GM23248 (cell line): ENCODE results near the gene FGD5. TPM values are rescaled to one million over a fixed set of nuclear protein-coding genes. Genes with fewer than 3 reads are reported as not detected.

ENCODE experiments used
- DNase-seq: peaks from one replicate; pipeline ENCODE4 v3.0.0-alpha.2; 2015
- H2AFZ ChIP-seq: fragments of 200-600 bp; sonication (generic); 2 replicates; pipeline ENCODE4 v1.6.1; 2016; ENCODE audit warnings: antibody characterized with exemption
- H3F3A ChIP-seq: fragments of 200-600 bp; sonication (generic); 2 replicates; pipeline ENCODE4 v1.6.1; 2016; ENCODE audit warnings: mild to moderate bottlenecking, antibody characterized with exemption, mixed run types; ENCODE audit not compliant: insufficient read depth
- H3K27ac ChIP-seq: fragments of 200-600 bp; sonication (generic); 2 replicates; pipeline ENCODE4 v1.5.1; 2016; ENCODE audit warnings: mild to moderate bottlenecking
- H3K27me3 ChIP-seq: fragments of 200-600 bp; sonication (generic); replicated peaks from 2 replicates; pipeline ENCODE4 v1.6.1; 2016; ENCODE audit warnings: mild to moderate bottlenecking; ENCODE audit not compliant: insufficient read depth
- H3K36me3 ChIP-seq: fragments of 200-600 bp; sonication (generic); 2 replicates; pipeline ENCODE4 v1.6.1; 2016; ENCODE audit warnings: low read depth, mild to moderate bottlenecking
- H3K4me1 ChIP-seq: fragments of 200-600 bp; sonication (generic); 2 replicates; pipeline ENCODE4 v1.6.1; 2016; ENCODE audit warnings: mild to moderate bottlenecking; ENCODE audit not compliant: insufficient read depth
- H3K4me2 ChIP-seq: fragments of 200-600 bp; sonication (generic); one replicate; pipeline ENCODE4 v1.6.1; 2016; ENCODE audit warnings: mild to moderate bottlenecking; ENCODE audit not compliant: unreplicated experiment
- H3K4me3 ChIP-seq: fragments of 200-600 bp; sonication (generic); 2 replicates; pipeline ENCODE4 v1.5.1; 2016; ENCODE audit warnings: mild to moderate bottlenecking
- H3K79me2 ChIP-seq: fragments of 200-600 bp; sonication (generic); 2 replicates; pipeline ENCODE4 v1.6.1; 2016; ENCODE audit warnings: mild to moderate bottlenecking; ENCODE audit not compliant: insufficient read depth
- H3K9ac ChIP-seq: fragments of 200-600 bp; sonication (generic); 2 replicates; pipeline ENCODE4 v1.6.1; 2016; ENCODE audit warnings: mild to moderate bottlenecking
- H3K9me2 ChIP-seq: fragments of 200-600 bp; sonication (generic); 2 replicates; pipeline ENCODE4 v1.6.1; 2016; ENCODE audit warnings: mixed run types, mild to moderate bottlenecking, moderate library complexity; ENCODE audit not compliant: insufficient read depth
- H3K9me3 ChIP-seq: fragments of 200-600 bp; sonication (generic); one replicate; pipeline ENCODE4 v1.6.1; 2017; ENCODE audit warnings: low read depth
- H4K20me1 ChIP-seq: fragments of 200-600 bp; sonication (generic); 2 replicates; pipeline ENCODE4 v1.6.0; 2016; ENCODE audit not compliant: insufficient read depth
- EZH2 ChIP-seq: fragments of 200-600 bp; sonication (generic); IDR thresholded peaks from 2 replicates; pipeline ENCODE4 v1.6.1; 2018; ENCODE audit warnings: antibody characterized with exemption, mild to moderate bottlenecking; ENCODE audit not compliant: insufficient read depth, poor library complexity, severe bottlenecking
- EZH2phosphoT487 ChIP-seq: fragments of 200-600 bp; sonication (generic); IDR thresholded peaks from 2 replicates; pipeline ENCODE4 v1.6.1; 2018; ENCODE audit warnings: antibody characterized with exemption, moderate library complexity, mild to moderate bottlenecking, low read depth; ENCODE audit not compliant: insufficient read depth
- WGBS, 2 experiments: methylation state at CpG; one replicate each; pipeline ENCODE4 v1.1.6; 2015 to 2017; ENCODE audit warnings: low lambda C conversion rate in 2 of 2, low coverage in 1 of 2; ENCODE audit errors: missing lambda C conversion rate in 2 of 2; 5-methylcytosine and 5-hydroxymethylcytosine counted together
- in situ Hi-C: fragments of 300-500 bp; cut with MboI; formaldehyde crosslinking; loops from 2 replicates; pipeline ENCODE4 v1.15.0; 2020
- polyA plus RNA-seq: library from polyadenylated mRNA; unstranded; fragments of >200 nt; fragmentation: Nextera tagmentation; extraction: Ambion mirVana; gene quantifications from 2 replicates; pipeline ENCODE4 v1.2.1, GENCODE V29; 2016
- total RNA-seq: library from RNA; depleted of rRNA; stranded (reverse); fragments of >200 nt; shearing (Covaris generic); gene quantifications from 2 replicates; pipeline ENCODE4 v1.2.3, GENCODE V29; 2014; rRNA removed

The FGD5 gene
- total RNA-seq (not detected in 2 replicates), polyA plus RNA-seq (not detected in 2 replicates)

- WGBS, 2 experiments = 63 to 68% methylated on average over 22 to 25 of the region's 25 CpGs
- Histone ChIP-seq H3K9ac (no peak within 1 kb of the TSS), H3K9me2 (no peaks in the 10 kb centered on the region), H3K79me2 (no peaks in the 10 kb centered on the region), H2AFZ (no peak within 1 kb of the TSS), H3K4me3 (no peak within 1 kb of the TSS), H3K4me1 (no peaks in the 10 kb centered on the region), H3K27me3 (peaks cover 30% of the 10 kb centered on the region), H4K20me1 (no peaks in the 10 kb centered on the region), H3K9me3 (no peaks in the 10 kb centered on the region), H3K27ac (no peak within 1 kb of the TSS), H3K36me3 (no peaks in the 10 kb centered on the region), H3K4me2 (no peak within 1 kb of the TSS), H3F3A (no peaks in the 10 kb centered on the region)
- in situ Hi-C loops = no loop called here
- no peak for TF ChIP-seq EZH2
- no peak for TF ChIP-seq EZH2phosphoT487
- DNase-seq = no peak
Observed at GRCh38 chr3:14818804-14819500, at the start of gene FGD5. Gene FGD5 (plus strand): TSS chr3:14818962. CDS start chr3:14819072, 110 bp downstream.

DNA sequence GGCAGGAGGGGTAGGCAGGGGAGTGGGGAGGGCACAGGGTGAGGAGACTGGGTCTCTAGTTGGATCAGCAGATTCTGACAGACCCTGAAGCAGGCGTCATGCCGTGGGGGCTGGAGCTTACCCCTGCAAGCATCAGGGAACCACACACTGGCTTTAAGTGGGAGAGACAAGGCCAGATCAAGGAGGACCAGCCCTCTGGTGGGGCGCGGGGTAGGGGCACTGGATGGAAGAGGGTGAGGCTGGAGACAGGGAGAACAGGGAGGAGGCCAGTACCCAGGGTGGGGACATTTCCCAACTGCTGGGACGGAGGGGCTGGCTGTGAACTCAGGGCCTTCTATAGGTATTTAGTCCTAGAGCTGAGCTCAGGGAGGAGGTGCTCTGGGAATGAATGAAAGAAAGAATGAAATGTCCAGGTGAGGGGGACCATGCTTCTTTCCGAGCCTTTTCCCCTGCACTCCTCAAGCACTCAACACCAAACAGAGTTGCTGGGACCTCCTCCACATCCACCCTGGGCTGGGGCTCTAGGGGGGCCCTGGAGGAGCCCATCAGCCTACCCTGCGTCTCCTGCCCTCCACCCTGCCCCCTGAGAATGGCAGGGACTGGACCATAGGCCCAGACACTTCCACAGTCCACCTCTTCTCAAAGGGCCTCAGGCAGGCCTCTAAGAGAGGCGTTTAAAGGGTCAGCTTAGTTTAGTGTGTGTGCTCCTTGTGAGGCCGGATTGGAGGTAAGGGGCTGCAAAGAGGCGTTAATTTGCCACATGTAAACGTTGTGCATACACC is 49.0 kb upstream of the FGD5 start:
- H3K4me1 ChIP-seq = no peaks in the 10 kb centered on the region
- no peaks in the 10 kb centered on the region for H3K79me2 ChIP-seq
- H2AFZ ChIP-seq = no peak overlapping the region
- in situ Hi-C loops = no loop called here
- no peaks in the 10 kb centered on the region; the same call in 1 of the 2 replicates for H3K27me3 ChIP-seq
- no peak overlapping the region for H3K9ac ChIP-seq
- H4K20me1 ChIP-seq = no peaks in the 10 kb centered on the region
- 39 to 57% methylated on average over 11 of the region's 11 CpGs for WGBS, 2 experiments
- no peaks in the 10 kb centered on the region for H3F3A ChIP-seq
- no peaks in the 10 kb centered on the region for H3K9me2 ChIP-seq
- no peak overlapping the region for H3K27ac ChIP-seq
- H3K36me3 ChIP-seq = no peaks in the 10 kb centered on the region
- DNase-seq = no peak
- no peak overlapping the region for H3K4me3 ChIP-seq
- H3K9me3 ChIP-seq = no peaks in the 10 kb centered on the region
- H3K4me2 ChIP-seq = no peak overlapping the region
- TF ChIP-seq EZH2 = no peak
- TF ChIP-seq EZH2phosphoT487 = no peak

- 65 to 69% methylated on average over 7 of the region's 7 CpGs for WGBS, 2 experiments
- H3K27me3 ChIP-seq = no peaks in the 10 kb centered on the region; the same call in 1 of the 2 replicates
- in situ Hi-C loops = no loop called here
Observed at GRCh38 chr3:14770591-14770990, 48.2 kb upstream of the FGD5 start.

GRCh38 chr3:14771593-14772497 is 46.9 kb upstream of the FGD5 start:
- H3K9me2 ChIP-seq = no peaks in the 10 kb centered on the region
- in situ Hi-C loops = no loop called here
- H3K27me3 ChIP-seq = no peaks in the 10 kb centered on the region; the same call in 1 of the 2 replicates
- H2AFZ ChIP-seq = no peak overlapping the region
- H3K9me3 ChIP-seq = no peaks in the 10 kb centered on the region
- H3F3A ChIP-seq = no peaks in the 10 kb centered on the region
- no peaks in the 10 kb centered on the region for H3K36me3 ChIP-seq
- H3K4me2 ChIP-seq = no peak overlapping the region
- H3K4me3 ChIP-seq = no peak overlapping the region
- no peak overlapping the region for H3K27ac ChIP-seq
- no peak overlapping the region for H3K9ac ChIP-seq
- H3K4me1 ChIP-seq = no peaks in the 10 kb centered on the region
- 56 to 60% methylated on average over 17 to 18 of the region's 18 CpGs for WGBS, 2 experiments
- DNase-seq = no peak
- TF ChIP-seq EZH2 (no peak), EZH2phosphoT487 (no peak)
- no peaks in the 10 kb centered on the region for H3K79me2 ChIP-seq
- H4K20me1 ChIP-seq = no peaks in the 10 kb centered on the region

More at GRCh38 chr3:14770591-14770990, 48.2 kb upstream of the FGD5 start:
- Histone ChIP-seq H3K4me1 (no peaks in the 10 kb centered on the region), H4K20me1 (no peaks in the 10 kb centered on the region), H3K4me3 (no peak overlapping the region), H3K36me3 (no peaks in the 10 kb centered on the region), H3K4me2 (no peak overlapping the region), H3K9me2 (no peaks in the 10 kb centered on the region), H2AFZ (no peak overlapping the region), H3K9ac (no peak overlapping the region), H3K9me3 (no peaks in the 10 kb centered on the region), H3F3A (no peaks in the 10 kb centered on the region), H3K79me2 (no peaks in the 10 kb centered on the region), H3K27ac (no peak overlapping the region)
- DNase-seq = no peak
- TF ChIP-seq EZH2 = no peak
- no peak for TF ChIP-seq EZH2phosphoT487
